ENCODE data around the gene OR9Q2. TPM values are rescaled to one million over a fixed set of nuclear protein-coding genes. Genes with fewer than 3 reads are reported as not detected.
"Not testable (repeated sequence)": the region's sequence is repeated elsewhere in the genome, so short reads cannot be mapped to it uniquely, and the experiment has no call there.

The OR9Q2 gene, protein sequence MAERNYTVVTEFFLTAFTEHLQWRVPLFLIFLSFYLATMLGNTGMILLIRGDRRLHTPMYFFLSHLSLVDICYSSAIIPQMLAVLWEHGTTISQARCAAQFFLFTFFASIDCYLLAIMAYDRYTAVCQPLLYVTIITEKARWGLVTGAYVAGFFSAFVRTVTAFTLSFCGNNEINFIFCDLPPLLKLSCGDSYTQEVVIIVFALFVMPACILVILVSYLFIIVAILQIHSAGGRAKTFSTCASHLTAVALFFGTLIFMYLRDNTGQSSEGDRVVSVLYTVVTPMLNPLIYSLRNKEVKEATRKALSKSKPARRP
- total RNA-seq: not detected
- long read RNA-seq: 0 reads

DNA sequence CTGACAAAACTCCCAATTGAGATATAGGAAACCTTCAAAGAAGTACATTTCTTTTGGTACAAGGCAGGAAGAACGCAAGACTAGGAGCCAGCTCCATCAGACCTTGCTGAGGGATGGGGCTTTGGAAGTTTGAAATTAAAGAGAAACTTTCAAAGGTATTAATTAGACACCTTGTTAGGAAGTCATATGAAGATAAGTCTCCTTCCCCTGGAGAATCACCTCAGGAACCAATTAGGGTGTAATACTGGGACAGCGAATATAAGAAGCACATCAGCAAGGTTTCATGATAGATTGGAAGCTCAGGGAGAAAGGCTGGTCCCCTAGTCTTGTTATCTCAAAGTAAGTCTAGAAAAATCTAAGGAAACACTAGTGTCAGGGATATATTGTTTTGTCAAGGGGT is at the start of gene OR9Q2:
OR9Q2 (plus strand) TSS at position 301 of the 400 bp plus-strand sequence. CDS start 1,421 bp downstream, outside the sequence.
- intact Hi-C loops (cut with DNase I, micrococcal nuclease): no loop called here
- no peak for ATAC-seq
- DNase-seq: no peak

- intact Hi-C loops (cut with DNase I, micrococcal nuclease): no loop called here
- DNase-seq (no peak), ATAC-seq (peak; percentile 68)
These were observed 46.1 kb upstream of the OR9Q2 start for GRCh38 chr11:58142761-58143160.

DNA sequence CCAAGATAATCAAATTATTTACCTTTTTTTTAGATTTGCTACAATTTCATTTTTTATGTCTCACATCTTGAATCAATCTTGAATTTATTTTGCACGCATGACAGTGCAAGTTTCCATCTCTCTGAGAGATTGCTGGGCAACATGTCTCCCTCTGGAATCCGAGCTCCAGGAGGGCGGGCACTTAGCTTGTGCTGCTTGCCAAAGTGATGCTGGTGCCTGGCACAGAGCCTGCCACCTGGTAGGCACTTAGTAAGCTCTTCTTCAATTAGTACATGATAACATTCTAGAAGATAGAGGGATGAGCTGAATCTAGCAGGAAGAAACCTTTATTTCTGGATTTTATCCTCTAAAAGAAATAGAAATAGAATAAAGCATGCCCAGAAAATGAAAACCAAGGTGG is 36.1 kb upstream of the OR9Q2 start:
- intact Hi-C loops (cut with DNase I, micrococcal nuclease): no loop called here
- no peak for DNase-seq
- ATAC-seq: no peak

GRCh38 chr11:58164389-58164788 is 24.5 kb upstream of the OR9Q2 start:
- ATAC-seq (peak; percentile 83), DNase-seq (peak; percentile 17 to 32)
- intact Hi-C loops (cut with DNase I, micrococcal nuclease): no loop called here

GRCh38 chr11:58164990-58165389 is 23.9 kb upstream of the OR9Q2 start:
- DNase-seq (no peak), ATAC-seq (peak; percentile 5)
- intact Hi-C loops (cut with DNase I, micrococcal nuclease): no loop called here

DNA sequence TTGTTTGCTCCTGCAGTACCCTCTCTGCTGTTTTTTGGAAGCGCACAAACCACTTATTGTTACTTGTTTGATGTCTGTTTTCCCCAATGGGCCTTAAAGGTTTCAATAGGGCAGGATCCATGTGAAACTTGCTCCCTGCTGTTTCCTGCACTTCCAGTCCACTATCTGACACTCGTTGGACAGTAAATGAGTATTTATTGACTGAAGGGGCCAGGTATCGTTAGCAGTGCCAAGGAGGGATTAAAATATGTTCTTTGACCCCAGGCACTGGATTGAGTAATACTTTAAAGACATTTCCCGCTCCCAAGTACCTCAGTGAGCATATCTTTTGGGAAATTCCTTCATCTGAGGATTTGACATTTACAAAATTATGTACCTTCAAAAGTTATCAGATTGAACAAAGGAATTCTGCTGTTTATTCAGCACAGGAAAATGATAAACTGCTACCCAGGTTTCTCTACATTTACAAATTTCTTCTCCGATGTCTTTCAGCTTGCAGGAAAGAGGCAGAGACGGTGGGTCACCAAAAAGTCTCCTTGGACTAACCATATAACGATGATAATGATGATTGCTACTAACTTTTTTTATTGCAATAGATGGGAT is 23.3 kb upstream of the OR9Q2 start:
- intact Hi-C loops (cut with DNase I, micrococcal nuclease): no loop called here
- DNase-seq: no peak
- ATAC-seq: peak; percentile 89

DNA sequence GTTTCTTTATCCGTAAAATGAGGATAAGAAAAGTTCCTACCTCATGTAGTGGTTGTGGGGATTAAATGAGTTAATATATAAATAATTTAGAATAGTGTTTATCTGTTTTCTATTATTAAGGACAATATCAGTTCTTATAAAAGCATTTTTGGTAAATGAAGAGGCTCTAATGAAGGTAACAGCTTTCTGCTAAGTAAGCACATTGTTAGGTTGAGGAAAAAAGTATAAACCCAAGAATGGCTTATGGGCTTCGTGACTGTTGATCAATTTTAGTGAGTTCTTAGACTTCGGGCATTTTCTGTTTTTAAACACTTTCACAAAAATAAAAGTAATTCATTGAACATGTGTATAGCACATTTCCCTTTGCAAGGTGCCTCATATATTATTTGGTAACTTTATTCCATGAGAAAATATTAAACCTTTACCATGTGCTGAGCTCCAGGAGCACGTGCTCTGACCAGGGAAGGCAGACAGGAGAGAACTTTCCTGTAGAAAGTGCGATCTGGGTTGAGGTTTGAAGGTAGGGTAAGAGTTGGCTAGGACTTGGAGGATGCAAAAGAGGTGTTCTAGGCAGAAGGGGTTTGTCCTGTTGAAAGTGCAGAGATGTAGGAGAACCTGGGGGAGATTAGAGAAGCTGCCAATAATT is 11.3 kb upstream of the OR9Q2 start:
- no peak for DNase-seq
- ATAC-seq: no peak
- intact Hi-C loops (cut with DNase I, micrococcal nuclease): no loop called here

- intact Hi-C loops (cut with DNase I, micrococcal nuclease): no loop called here
- DNase-seq (no peak), ATAC-seq (peak; percentile 92)
These were observed 10.4 kb upstream of the OR9Q2 start for GRCh38 chr11:58178444-58178843.

GRCh38 chr11:58179648-58180047 is 9.2 kb upstream of the OR9Q2 start:
- intact Hi-C loops (cut with DNase I, micrococcal nuclease): no loop called here
- ATAC-seq: no peak

GRCh38 chr11:58186938-58187337 is 1.9 kb upstream of the OR9Q2 start:
- DNase-seq: no peak
- intact Hi-C loops (cut with DNase I, micrococcal nuclease): no loop called here
- ATAC-seq: no peak

More at GRCh38 chr11:58179648-58180047, 9.2 kb upstream of the OR9Q2 start:
- DNase-seq: peak in 1 of 2 donors; percentile 22

- peak; percentile 94 for ATAC-seq
- intact Hi-C loops (cut with DNase I, micrococcal nuclease): no loop called here
- peak; percentile 53 to 81 for DNase-seq
These were observed 3.4 kb downstream of the OR9Q2 start for GRCh38 chr11:58192229-58192628.

DNA sequence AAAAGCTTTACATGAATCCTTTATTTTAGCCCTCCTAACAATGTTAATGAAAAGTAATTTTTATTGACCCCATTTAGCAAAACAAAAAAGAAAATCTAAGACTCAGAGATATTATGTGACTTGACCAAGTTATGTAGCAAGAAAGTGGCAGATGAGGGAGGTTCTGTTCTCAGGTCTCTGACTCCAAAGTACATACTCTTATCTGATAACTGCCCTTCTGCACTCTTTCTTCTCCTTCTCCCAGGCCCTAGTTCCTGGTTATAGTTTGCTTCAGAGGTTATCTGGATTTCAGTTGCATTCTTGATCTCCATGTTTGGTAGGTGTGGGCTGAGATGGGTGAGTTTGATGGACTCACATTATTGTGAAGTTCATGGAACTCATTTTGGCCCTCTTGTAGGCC is 4.5 kb downstream of the OR9Q2 start:
- peak in 1 of 2 donors; percentile 27 for DNase-seq
- ATAC-seq: peak; percentile 83
- intact Hi-C loops (cut with DNase I, micrococcal nuclease): no loop called here

DNA sequence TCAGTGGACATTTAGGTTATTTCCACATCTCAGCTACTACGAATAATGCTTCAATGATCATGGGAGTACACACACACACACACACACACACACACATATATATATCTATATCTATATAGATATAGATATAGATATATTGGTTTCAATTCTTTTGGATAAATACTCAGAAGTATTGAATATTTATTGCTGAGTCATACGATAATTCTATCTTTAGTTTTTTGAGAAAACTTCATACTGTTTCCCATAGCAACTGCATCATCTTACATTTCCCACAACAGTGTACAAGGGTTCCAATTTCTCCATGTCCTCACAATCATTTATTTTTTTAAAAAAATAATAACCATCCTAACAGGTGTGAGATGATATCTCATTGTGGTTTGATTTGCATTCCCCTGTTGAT is 7.1 kb downstream of the OR9Q2 start:
- ATAC-seq: no peak
- DNase-seq: no peak
- intact Hi-C loops (cut with DNase I, micrococcal nuclease): no loop called here

- intact Hi-C loops (cut with DNase I, micrococcal nuclease): no loop called here
- DNase-seq: no peak
- ATAC-seq: peak; percentile 41
These were observed 10.4 kb downstream of the OR9Q2 start for GRCh38 chr11:58199271-58199670.

DNA sequence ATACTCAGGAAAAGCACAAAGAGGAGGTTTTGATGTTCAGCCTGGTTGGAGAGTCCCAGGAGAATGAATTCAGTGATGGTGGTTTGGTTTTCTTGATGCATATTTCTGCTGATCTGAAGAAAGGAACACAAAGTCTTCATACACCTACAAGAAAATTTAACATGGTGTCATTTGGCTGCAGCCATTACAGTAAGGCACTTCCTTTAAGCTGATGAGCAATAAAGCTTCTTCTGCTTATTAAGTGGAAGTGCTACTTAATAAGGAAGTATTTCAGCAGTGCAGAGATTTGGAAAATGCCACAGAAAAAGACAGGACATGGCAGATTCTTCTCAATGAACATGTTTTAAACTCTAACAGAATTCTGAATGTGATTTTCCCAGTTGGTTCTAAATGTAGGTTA is 15.2 kb downstream of the OR9Q2 start, which contains the start of gene OR1S2:
OR1S2 (minus strand) TSS at position 101 of the 400 bp plus-strand sequence; CDS start at position 101, 0 bp downstream.
- intact Hi-C loops (cut with DNase I, micrococcal nuclease): no loop called here
- DNase-seq (no peak), ATAC-seq (no peak)

GRCh38 chr11:58212420-58212819 is 23.6 kb downstream of the OR9Q2 start, which contains the start of gene OR1S1:
OR1S1 (plus strand) TSS chr11:58212720.
- ATAC-seq; DNase-seq; intact Hi-C loops (cut with DNase I, micrococcal nuclease): not testable (repeated sequence)

DNA sequence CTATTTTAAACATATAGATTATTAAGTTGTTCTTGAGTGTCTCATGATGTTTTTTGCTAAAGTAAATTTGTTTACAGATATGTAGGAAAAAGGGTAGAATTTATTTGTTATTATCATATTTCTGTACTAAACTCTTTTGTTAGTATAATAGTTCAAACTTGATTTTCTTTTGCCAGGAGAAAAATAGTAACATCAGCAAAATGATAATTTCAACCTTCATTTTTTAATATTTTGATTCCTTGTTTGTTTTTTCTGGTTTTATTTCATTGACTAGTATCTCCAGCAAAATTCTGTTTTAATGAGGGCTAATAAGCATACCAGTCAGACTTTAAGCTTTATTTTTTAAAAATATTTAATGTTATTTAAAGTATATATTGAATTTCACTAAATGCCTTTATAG is 27.6 kb downstream of the OR9Q2 start:
- ATAC-seq (no peak), DNase-seq (no peak)
- intact Hi-C loops (cut with DNase I, micrococcal nuclease): no loop called here

DNA sequence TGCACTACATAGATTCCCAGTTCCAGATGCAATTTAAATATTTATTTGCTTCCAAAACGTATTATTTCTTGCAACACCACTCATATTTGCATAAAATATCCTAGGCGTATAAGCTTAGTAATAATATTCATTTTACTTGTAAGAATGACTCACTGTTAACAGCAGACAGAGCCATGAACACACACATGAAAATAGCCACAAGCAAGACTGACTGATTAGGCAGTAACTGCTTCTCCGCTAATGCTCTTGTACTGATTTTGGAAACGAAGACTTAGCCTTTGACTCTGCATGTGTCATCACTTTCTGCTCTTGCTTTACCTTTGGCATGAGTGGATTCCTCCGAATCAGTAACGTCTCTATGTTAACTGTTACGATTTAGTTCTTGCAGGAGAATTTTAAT is 33.9 kb downstream of the OR9Q2 start:
- intact Hi-C loops (cut with DNase I, micrococcal nuclease): no loop called here
- DNase-seq (no peak), ATAC-seq (no peak)

GRCh38 chr11:58227956-58228615 is 39.2 kb downstream of the OR9Q2 start:
- intact Hi-C loops (cut with DNase I, micrococcal nuclease): no loop called here
- ATAC-seq (no peak), DNase-seq (no peak)

All from left colon (tissue), 2 donors.